ENCODE results near the gene FRMD4A.

DNA sequence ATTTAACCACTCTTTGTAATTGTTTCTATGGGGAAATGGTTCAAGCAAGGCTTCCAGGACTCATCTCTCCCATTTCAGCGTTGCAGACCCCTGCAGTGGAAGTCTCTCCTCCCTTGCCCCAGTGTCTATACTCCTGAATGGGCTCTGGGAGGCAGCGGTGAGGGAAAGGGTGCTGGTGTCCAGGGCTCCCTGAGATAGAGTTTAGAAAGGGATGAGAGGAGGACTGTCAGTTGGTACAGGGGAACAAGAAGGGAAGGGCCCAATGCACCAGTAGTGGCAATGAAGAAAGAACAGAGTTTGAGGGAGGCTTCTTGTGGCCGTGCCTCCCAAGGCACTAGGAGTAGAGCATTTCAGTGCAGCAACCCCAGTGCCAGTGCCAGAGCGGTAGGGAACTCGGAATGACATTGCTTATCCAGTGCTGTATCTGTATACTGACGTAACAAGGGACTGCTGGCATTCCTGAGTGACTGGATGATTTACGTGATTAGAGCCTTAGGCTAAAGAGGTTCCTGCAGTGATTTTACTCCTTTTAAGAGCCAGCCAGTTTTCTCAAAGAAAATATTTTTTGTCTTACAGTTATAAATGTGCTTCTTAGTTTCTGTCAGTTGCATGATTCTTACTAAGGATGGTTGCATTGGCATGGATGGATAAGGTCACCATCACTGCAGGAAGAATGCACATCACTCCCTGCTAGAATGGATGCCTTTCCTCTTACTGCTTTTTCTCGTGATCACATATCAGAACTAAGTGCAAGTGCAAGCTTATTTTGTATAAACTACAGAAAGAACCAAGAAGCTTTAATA is 716.0 kb downstream of the FRMD4A start:
- TF ChIP-seq, protein P1, sequence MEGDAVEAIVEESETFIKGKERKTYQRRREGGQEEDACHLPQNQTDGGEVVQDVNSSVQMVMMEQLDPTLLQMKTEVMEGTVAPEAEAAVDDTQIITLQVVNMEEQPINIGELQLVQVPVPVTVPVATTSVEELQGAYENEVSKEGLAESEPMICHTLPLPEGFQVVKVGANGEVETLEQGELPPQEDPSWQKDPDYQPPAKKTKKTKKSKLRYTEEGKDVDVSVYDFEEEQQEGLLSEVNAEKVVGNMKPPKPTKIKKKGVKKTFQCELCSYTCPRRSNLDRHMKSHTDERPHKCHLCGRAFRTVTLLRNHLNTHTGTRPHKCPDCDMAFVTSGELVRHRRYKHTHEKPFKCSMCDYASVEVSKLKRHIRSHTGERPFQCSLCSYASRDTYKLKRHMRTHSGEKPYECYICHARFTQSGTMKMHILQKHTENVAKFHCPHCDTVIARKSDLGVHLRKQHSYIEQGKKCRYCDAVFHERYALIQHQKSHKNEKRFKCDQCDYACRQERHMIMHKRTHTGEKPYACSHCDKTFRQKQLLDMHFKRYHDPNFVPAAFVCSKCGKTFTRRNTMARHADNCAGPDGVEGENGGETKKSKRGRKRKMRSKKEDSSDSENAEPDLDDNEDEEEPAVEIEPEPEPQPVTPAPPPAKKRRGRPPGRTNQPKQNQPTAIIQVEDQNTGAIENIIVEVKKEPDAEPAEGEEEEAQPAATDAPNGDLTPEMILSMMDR (IDR thresholded peaks at IDR 0.05), result no peak
- TF ChIP-seq POLR2A (IDR thresholded peaks at IDR 0.05), result no peak

Measured in testis (tissue), 2 donors.